Measurements from ENCODE around the gene GPC6.

DNA sequence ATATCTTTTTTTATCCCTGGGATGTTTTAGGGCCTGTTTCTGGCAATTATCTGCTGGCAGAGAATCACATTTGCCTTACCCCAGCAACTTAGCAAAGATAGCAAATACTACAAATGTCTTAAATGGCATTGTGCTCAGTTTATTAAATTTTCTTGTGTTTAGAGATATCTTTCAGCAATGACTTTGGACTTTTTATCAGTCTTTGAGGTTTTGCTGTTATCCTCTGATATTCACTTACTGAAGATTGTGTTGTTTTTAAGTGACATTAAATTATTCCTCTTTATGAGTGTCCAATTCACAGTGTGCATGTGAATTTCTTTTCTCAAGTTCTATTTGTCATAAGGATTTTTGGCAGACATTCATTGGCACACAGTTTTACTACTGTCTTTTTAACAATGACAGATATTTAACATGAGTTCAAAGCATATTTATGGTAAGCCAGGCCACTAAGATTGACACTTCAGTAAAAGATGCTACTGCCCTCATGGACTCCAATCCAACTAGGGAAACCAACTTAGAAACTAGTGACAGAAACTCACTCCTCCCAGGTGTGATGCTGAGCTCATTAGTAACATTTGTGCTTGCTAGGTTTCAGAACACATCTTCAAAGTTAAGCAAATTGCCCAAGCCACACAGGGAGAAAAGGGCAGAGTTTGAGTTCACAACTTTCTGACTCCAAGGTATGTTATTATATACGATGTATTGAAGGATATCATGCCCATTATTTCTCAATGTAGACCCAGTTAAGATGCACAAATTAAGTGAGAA lies 481.9 kb downstream of the GPC6 start:
- TF ChIP-seq CTCF (IDR thresholded peaks at IDR 0.05): no peak
- no peak for TF ChIP-seq EZH2 (IDR thresholded peaks at IDR 0.05; ENCODE audit: borderline replicate concordance, insufficient read depth, low read depth, low read length, poor library complexity, severe bottlenecking)

Measured in B cell (primary cell).